KBM-7 (cell line): ENCODE measurements around the gene B4GALT1.

Experiments used
- DNase-seq: peaks from one replicate; pipeline ENCODE4 v3.0.0-alpha.2; 2015
- in situ Hi-C: fragments of 300-500 bp; cut with MboI; formaldehyde crosslinking; loops from 2 replicates; pipeline ENCODE4 v1.14.3; 2020; ENCODE audit warnings: low sequenced_read_pairs, low pct_unique_long_range_greater_than_20kb, mixed read lengths

B4GALT1 gene

DNA sequence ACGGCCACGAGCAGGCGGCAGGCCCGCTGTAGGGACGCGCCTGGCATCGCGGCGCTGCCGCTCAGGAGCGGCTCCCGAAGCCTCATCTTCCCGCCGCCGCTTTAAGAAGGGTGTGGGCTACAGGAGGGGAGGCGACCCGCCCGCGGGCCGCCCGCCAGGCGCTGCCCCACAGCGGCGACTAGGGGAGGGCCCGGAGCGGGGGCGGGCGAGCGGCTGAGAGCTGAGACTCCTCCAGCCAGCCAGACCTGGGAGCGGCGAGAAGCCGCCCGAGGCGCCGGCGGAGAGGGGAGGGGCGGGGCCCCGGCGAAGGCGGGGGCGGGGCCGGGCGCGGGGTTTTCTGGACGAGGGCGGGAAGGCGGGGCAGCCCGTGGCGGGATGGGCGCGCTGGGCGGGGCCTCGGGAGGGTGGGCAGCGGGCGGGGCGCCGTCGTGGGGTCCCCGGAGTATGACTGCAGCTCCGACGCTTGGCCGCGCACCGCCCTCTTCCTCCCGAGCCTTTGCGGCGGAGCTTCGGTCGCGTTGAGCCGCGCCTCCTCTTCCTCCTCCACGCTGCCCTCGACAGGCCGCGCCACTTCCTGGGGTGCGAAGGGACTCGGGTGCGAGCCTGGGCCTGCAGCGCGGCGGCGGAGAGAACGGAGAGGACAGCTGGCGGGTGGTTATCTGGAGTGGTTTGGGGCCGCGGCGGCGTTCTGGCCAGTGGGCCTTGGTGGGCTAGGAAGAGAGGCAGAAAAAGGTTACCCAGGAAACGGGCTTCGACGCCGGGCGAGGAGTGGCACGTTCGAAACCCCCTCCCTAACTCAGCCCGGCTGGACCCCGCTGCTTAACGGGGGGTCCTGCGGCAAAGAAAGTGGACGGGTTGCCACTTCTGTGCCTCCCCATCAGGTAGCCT lies at the start of gene B4GALT1:
Gene B4GALT1, minus strand, starts transcription at position 253 of the 888 bp plus-strand sequence. Its CDS starts 167 bp downstream, at position 86.
- in situ Hi-C loops = no loop called here

GRCh38 chr9:33211695-33212393 lies 44.7 kb upstream of the B4GALT1 start:
- in situ Hi-C loops = no loop called here
- no peak for DNase-seq

More for the DNA sequence above, at the start of gene B4GALT1:
- peak; percentile 91 for DNase-seq

GRCh38 chr9:33210006-33210715 lies 43.0 kb upstream of the B4GALT1 start:
- in situ Hi-C loops = no loop called here
- no peak for DNase-seq

DNA sequence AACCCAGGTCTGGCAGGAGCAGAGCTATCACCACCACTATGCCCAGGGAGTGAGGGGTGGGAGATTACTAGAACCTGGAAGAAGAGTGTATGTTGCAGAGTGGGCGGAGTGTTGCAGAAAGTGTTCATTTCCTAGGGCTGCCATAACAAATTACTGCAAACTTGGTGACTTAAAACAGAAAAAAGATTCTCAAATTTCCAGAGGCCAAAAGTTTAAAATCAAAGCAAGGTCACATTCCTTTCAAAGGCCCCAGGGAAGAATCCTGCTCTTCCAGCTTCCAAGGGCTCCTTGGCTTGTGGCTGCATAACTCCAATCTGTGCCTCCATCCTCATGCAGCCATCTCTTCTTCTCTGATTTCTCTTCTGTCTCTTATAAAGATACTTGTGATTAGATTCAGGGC lies 42.3 kb upstream of the B4GALT1 start:
- in situ Hi-C loops = no loop called here
- no peak for DNase-seq

DNA sequence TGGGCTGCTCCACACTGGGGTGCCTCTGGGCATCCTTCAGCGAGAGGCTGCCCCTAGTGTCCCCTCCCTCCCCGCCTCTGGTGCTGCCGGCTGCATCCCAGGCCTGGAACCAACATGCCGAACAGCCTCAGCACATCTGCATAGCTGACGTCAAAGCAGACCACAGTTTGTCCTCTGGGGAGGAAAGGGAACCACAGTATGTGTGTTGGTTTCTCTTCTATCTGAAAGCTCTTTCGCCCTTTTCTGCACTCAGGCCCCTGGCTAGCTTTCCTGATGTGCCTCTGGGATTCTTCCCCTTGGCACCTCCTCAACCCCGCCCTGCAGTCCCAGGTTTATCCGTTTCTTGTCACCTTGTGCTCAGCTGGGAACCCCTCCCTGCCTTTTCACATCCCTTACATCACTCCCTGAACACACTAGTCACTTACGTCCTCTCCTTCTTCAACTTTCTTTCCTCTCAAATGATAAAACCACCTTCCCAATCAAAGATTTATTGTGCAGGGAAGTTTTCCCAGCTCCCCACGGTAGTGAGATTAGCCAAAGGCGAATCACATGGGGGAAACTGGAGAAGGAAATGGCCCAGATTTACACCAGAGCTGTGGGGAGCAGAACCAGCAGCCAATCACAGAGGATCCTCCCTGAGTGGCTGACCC lies 35.5 kb upstream of the B4GALT1 start:
- in situ Hi-C loops = no loop called here
- DNase-seq = peak; percentile 30

GRCh38 chr9:33202018-33202417 lies 34.9 kb upstream of the B4GALT1 start:
- in situ Hi-C loops = no loop called here
- DNase-seq = no peak

- no peak for DNase-seq
- in situ Hi-C loops = no loop called here
These were observed 31.0 kb upstream of the B4GALT1 start for GRCh38 chr9:33198165-33198564.

DNA sequence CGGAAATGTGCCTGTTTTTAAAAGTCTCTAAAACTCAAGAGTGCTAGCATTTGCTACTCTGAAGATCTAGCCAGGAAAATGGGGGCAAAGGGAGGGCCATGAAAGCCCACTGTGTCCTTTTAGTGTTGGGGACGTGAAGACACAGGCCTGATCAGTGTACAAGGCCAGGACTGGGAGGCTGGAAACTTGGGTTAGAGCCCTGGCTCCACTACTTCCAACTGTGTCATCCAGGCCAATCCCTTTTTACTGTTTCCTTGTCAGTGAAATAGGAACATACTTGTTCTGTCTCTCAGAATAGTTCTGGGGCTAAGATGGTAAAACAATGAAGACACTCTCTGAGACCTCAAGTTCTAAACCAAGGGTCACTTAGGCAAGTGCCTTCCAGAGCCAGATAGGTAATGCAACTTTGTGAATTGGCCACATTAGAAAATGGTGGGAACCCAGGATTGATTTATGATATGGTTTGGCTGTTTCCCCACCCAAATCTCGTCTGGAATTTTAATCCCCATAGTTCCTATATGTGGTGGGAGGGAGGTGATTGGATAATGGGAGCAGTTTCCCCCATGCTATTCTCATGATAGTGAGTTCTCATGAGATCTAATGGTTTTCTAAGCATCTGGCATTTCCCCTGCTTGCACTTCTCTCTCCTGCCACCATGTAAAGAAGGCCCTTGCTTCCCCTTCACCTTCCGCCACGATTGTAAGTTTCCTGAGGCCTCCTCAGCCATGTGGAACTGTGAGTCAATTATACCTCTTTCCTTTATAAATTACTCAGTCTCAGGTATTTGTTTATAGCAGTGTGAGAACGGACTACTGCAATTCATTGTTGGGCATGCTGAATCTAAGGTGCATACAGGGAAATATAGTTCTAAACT lies 30.4 kb upstream of the B4GALT1 start:
- in situ Hi-C loops = no loop called here
- no peak for DNase-seq

- DNase-seq = no peak
- in situ Hi-C loops = no loop called here
These were observed 29.6 kb upstream of the B4GALT1 start for GRCh38 chr9:33196736-33197135.

DNA sequence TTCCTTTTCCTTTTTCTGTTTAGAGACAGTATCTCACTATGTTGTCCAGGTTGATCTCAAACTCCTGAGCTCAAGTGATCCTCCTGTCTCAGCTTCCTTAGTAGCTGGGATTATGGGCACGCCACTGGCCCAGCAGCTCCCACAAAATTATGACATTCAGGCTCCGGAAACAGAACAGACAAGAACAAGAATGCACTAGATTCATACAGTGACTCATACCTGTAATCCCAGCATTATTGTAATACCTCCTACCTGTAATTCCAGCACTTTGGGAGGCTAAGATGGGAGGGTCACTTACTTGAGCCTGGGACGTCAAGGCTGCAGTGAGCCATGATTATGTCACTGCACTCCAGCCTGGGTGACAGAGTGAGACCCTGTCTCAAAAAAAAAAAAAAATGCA lies 26.7 kb upstream of the B4GALT1 start:
- DNase-seq = no peak
- in situ Hi-C loops = no loop called here

DNA sequence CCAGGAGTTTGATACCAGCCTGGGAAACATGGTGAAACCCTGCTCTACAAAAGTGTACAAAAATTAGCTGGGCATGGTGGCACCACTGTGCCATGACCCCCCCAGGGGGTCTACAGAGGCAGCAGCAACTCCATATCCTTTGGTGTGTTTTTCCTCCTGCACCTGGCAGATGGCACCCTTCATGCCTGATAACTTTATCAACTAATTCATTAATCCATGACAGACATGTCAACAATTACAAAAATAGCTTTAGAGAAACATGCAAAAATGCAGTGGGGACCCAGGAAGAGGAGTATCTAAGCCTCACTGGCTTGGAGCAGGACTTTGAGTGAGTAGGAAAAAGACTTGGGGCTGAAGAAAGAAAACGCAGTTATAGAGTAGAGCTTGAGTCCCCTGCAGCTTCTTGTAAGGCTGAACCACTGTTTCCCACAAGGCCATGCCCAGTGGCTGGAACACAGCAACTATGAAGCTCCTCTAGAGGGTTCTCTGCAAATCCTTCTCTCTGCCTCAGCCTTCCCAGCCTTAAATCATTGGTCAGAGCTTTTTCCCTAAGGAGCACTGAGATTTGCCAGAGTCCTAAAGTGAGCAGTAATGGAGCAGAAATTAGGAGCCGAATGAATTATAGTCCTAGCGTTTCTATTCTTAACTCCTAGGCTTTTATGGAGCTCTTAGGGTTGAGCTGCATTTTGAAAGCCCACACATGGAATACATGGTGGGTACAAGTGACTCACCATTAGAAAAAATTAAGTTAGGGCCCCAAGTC lies 25.5 kb upstream of the B4GALT1 start:
- DNase-seq = no peak
- in situ Hi-C loops = no loop called here

- in situ Hi-C loops = no loop called here
- no peak for DNase-seq
These were observed 23.0 kb upstream of the B4GALT1 start for GRCh38 chr9:33190021-33190705.

DNA sequence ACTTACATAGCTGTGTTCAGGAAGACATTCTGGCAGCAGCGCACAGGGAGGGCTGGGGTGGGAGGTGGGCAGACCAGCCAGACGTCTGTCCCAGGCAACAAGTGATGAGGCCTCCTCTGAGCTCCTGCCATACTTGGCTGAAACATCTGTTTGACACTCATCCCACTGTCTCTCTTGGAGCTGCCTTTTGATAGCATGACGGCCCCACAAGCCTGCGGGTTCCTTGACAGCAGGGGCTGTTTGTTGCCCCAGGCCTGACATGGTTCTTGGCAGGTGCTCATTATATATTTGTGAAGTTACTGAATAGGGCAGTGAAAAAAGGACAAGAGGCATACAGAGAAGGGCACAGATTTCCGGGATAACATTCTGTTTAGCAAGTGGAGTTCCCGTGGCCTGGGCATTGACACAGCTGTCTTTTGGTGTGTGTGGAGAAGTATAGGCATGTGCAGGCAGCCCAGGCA lies 22.2 kb upstream of the B4GALT1 start:
- in situ Hi-C loops = no loop called here
- DNase-seq = no peak

DNA sequence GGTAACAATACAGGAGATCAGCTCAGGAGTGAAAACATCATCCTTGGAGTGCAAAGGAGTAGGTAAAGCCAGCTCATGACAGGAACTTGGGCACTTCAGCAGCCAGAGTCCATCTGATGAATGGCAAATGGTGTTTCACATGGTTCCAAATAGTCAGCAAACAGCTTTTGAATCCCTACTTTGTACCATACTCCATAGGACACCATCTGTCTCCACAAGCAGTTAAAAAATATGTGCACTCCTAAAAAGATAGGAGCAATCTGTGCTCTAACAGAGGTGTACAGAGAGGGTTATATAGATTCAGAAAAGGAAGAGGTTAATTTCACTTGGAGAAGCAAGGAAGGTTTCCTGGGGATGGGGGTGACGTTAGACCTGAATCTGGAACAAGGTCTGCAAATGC lies 21.6 kb upstream of the B4GALT1 start:
- no peak for DNase-seq
- in situ Hi-C loops = no loop called here

GRCh38 chr9:33187519-33188218 lies 20.5 kb upstream of the B4GALT1 start:
- in situ Hi-C loops = no loop called here
- DNase-seq = no peak

GRCh38 chr9:33186457-33187168 lies 19.5 kb upstream of the B4GALT1 start:
- in situ Hi-C loops = no loop called here

More at GRCh38 chr9:33186457-33187168, 19.5 kb upstream of the B4GALT1 start:
- DNase-seq = no peak
